K562 (cell line): ENCODE results near the gene SLC35A2. TPM values are rescaled to one million over a fixed set of nuclear protein-coding genes. Genes with fewer than 3 reads are reported as not detected.
"Not testable (repeated sequence)": the region's sequence is repeated elsewhere in the genome, so short reads cannot be mapped to it uniquely, and the experiment has no call there.

Experiments used
- ATAC-seq: fragments of 200-7000 bp; cut with Tn5 transposase; 3 replicates; pipeline ENCODE4 v1.9.1; 2020; ENCODE audit warnings: moderate library complexity
- BruUV-seq: library from RNA; stranded (reverse); fragments of 400-500 nt; replicated peaks from 2 replicates; lab custom pipeline; 2021; lab: Mats Ljungman, UMichigan
- CTCF ChIA-PET: fragments of 300-600 bp; formaldehyde crosslinking; extraction: SDS; loops from one replicate; lab custom pipeline; 2021; ENCODE audit warnings: low intra/inter-chr PET ratio; lab: Yijun Ruan, JAX
- POLR2A ChIA-PET: fragments of 300-600, 350-650 bp; sonication (Branson Sonifier 250); formaldehyde crosslinking; extraction: SDS; loops from one replicate; lab custom pipeline; 2021; ENCODE audit warnings: antibody characterized with exemption, inconsistent platforms; lab: Yijun Ruan, JAX
- DNase-seq, 4 experiments: peaks; one replicate each; pipeline versions ENCODE4 v3.0.0 to v3.0.0-alpha.2; 2011 to 2018; ENCODE audit warnings: low spot score in 3 of 4, mixed read lengths in 3 of 4; ENCODE audit errors: extremely low read depth in 1 of 4
- FAIRE-seq: peaks from 2 replicates; lab custom pipeline; 2011; peaks lifted over from hg19 to GRCh38; lab: Jason Lieb, UNC
- H2AFZ ChIP-seq: 2 replicates; pipeline ENCODE4 v1.6.0; 2011; ENCODE audit warnings: low read depth, low read length, control low read depth, inconsistent platforms
- H3K27ac ChIP-seq: fragments of 200-600 bp; 3 replicates; pipeline ENCODE4 v1.8.0; 2011; ENCODE audit warnings: low read depth, mild to moderate bottlenecking, control low read depth, inconsistent platforms, low read length, moderate library complexity, mixed read lengths; ENCODE audit errors: extremely low read depth
- H3K27me3 ChIP-seq, 2 experiments: fragments of 300-600 bp in 1 of 2; 2 replicates in 1 of 2; 3 replicates in 1 of 2; pipeline versions ENCODE4 v1.6.0 to v1.8.0; 2011; ENCODE audit warnings: inconsistent platforms in 2 of 2, low read length in 2 of 2, mild to moderate bottlenecking in 1 of 2, mixed read lengths in 1 of 2, moderate library complexity in 1 of 2; ENCODE audit not compliant: control insufficient read depth in 2 of 2, insufficient read depth in 2 of 2
- H3K36me3 ChIP-seq: fragments of 300-600 bp; 3 replicates; pipeline ENCODE4 v1.8.0; 2011; ENCODE audit warnings: mild to moderate bottlenecking, low read length, inconsistent platforms; ENCODE audit not compliant: control insufficient read depth, insufficient read depth
- H3K4me1 ChIP-seq, 2 experiments: fragments of 200-600 bp in 1 of 2; replicated peaks in 1 of 2; 2 replicates in 1 of 2; 3 replicates in 1 of 2; pipeline versions ENCODE4 v1.5.1 to v1.8.0; 2011; ENCODE audit warnings: inconsistent platforms in 2 of 2, low read length in 2 of 2, mild to moderate bottlenecking in 1 of 2, mixed read lengths in 1 of 2, moderate library complexity in 1 of 2; ENCODE audit not compliant: control insufficient read depth in 2 of 2, insufficient read depth in 2 of 2
- H3K4me2 ChIP-seq: 2 replicates; pipeline ENCODE4 v1.6.1; 2011; ENCODE audit warnings: low read length, control low read depth, inconsistent platforms, mixed read lengths; ENCODE audit not compliant: insufficient read depth
- H3K4me3 ChIP-seq: fragments of 200-600 bp; sonication (generic), shearing (Covaris generic); 2 replicates; pipeline ENCODE4 v1.5.1; 2016; ENCODE audit warnings: control low read depth, inconsistent platforms
- H3K79me2 ChIP-seq: fragments of 200-600 bp; 3 replicates; pipeline ENCODE4 v1.8.0; 2011; ENCODE audit warnings: low read length, inconsistent platforms; ENCODE audit not compliant: control insufficient read depth, insufficient read depth
- H3K9ac ChIP-seq, 2 experiments: 2 replicates each; pipeline versions ENCODE4 v1.6.0 to v1.6.1; 2011; ENCODE audit warnings: low read depth in 2 of 2, low read length in 2 of 2, control low read depth in 1 of 2, inconsistent platforms in 1 of 2, mild to moderate bottlenecking in 1 of 2, mixed read lengths in 1 of 2; ENCODE audit not compliant: insufficient read depth in 1 of 2
- H3K9me1 ChIP-seq: one replicate; pipeline ENCODE4 v1.6.0; 2011; ENCODE audit warnings: inconsistent platforms, mild to moderate bottlenecking, low read length, moderate library complexity; ENCODE audit not compliant: control insufficient read depth, insufficient read depth
- H3K9me3 ChIP-seq: replicated peaks from 2 replicates; pipeline ENCODE4 v1.5.1; 2011; ENCODE audit warnings: low read depth, low read length, inconsistent platforms; ENCODE audit not compliant: control insufficient read depth, insufficient read depth
- H4K20me1 ChIP-seq: replicated peaks from 2 replicates; pipeline ENCODE4 v1.6.1; 2011; ENCODE audit warnings: low read length, inconsistent platforms, mixed read lengths; ENCODE audit not compliant: control insufficient read depth, insufficient read depth
- MEIS2 ChIP-seq: fragments of 450-650 bp; IDR thresholded peaks from 2 replicates; pipeline ENCODE4 v1.6.1; 2014; ENCODE audit warnings: mild to moderate bottlenecking; ENCODE audit not compliant: partially characterized antibody
- PBX2 ChIP-seq, 2 experiments: IDR thresholded peaks in 1 of 2; conservative IDR thresholded peaks in 1 of 2; 2 replicates each; pipeline ENCODE4 v1.6.1; 2016; ENCODE audit warnings: low read depth in 2 of 2, mild to moderate bottlenecking in 1 of 2, missing compliant biosample characterization in 1 of 2, missing genetic modification characterization in 1 of 2, moderate library complexity in 1 of 2
- PKNOX1 ChIP-seq: fragments of 450-650 bp; IDR thresholded peaks from 2 replicates; pipeline ENCODE4 v1.6.1; 2016
- WGBS: fragments of 100-300 bp; shearing (Covaris generic); methylation state at CpG from one replicate; pipeline ENCODE4 v1.1.6; 2016; ENCODE audit warnings: low coverage, mixed read lengths; ENCODE audit not compliant: insufficient coverage; ENCODE audit errors: missing lambda C conversion rate; 5-methylcytosine and 5-hydroxymethylcytosine counted together
- in situ Hi-C: fragments of 300-500 bp; cut with MboI; formaldehyde crosslinking; loops from 4 replicates; pipeline ENCODE4 v1.15.0; 2018; ENCODE audit warnings: inconsistent platforms, mixed read lengths
- intact Hi-C: fragments of 100-400 bp; cut with micrococcal nuclease; formaldehyde crosslinking; loops from 2 replicates; pipeline ENCODE4 v1.14.2; 2022
- polyA plus RNA-seq, 8 experiments: library from polyadenylated mRNA; depleted of rRNA in 4 of 8; stranded (reverse) in 5 of 8; unstranded in 3 of 8; fragments of >200 nt; fragmentation: Nextera tagmentation in 2 of 8; fragmentation: Illumina TruSeq in 1 of 8; extraction: Ambion mirVana in 2 of 8; extraction: Trizol in 1 of 8; gene quantifications; 2 replicates each; pipeline versions ENCODE4 v1.2.1 to v1.2.3, GENCODE V29; 2011 to 2014; ENCODE audit warnings: inconsistent platforms in 1 of 8, missing spikeins in 1 of 8
- total RNA-seq, 7 experiments: library from RNA; depleted of rRNA in 6 of 7; stranded (reverse); fragments of >200 nt in 6 of 7; fragmentation: Illumina TruSeq in 2 of 7; extraction: Trizol in 2 of 7; gene quantifications; 2 replicates each; pipeline versions ENCODE4 v1.2.1 to v1.2.3, GENCODE V29; 2011 to 2021; ENCODE audit warnings: low replicate concordance in 1 of 7

Gene SLC35A2
- total and polyA plus RNA-seq, 9 of the 15 experiments (the other 6 are each of a cell fraction or from before 2014, with no cell fraction given): 3.3 to 38.9 (median 20.0) TPM

GRCh38 chrX:48876944-48877343 is 34.5 kb downstream of the SLC35A2 start:
- BruUV-seq, H3K9ac ChIP-seq, H3K9me3 ChIP-seq, H3K4me1 ChIP-seq, CTCF ChIA-PET, H3K27me3 ChIP-seq, in situ Hi-C loops, DNase-seq, H3K27ac ChIP-seq, H3K9me1 ChIP-seq, H3K4me2 ChIP-seq, intact Hi-C loops, H3K36me3 ChIP-seq, H4K20me1 ChIP-seq, POLR2A ChIA-PET, H3K4me3 ChIP-seq, H3K79me2 ChIP-seq: not testable (repeated sequence)
- peak; percentile 55 for ATAC-seq
- FAIRE-seq: peak; percentile 81
- WGBS: 14% methylated on average over 4 of the region's 4 CpGs
- peak overlapping the region; percentile 45; the same call in 1 of the 2 replicates for H2AFZ ChIP-seq

GRCh38 chrX:48872017-48872416 is 39.4 kb downstream of the SLC35A2 start:
- DNase-seq; intact Hi-C loops; ATAC-seq; FAIRE-seq; H3K9ac ChIP-seq; H3K9me1 ChIP-seq; H3K4me2 ChIP-seq; in situ Hi-C loops; CTCF ChIA-PET; BruUV-seq; H3K36me3 ChIP-seq; POLR2A ChIA-PET; H2AFZ ChIP-seq; H4K20me1 ChIP-seq; H3K4me3 ChIP-seq; H3K4me1 ChIP-seq; H3K9me3 ChIP-seq; H3K27me3 ChIP-seq; H3K27ac ChIP-seq; H3K79me2 ChIP-seq; TF ChIP-seq PBX2 (CRISPR knock-in tag; IDR thresholded peaks at IDR 0.05; ENCODE audit: low read depth): not testable (repeated sequence)
- peak; percentile 54; the same call in 1 of the 2 replicates for TF ChIP-seq PKNOX1
- peak; percentile 60; the same call in 1 of the 2 replicates for TF ChIP-seq PBX2 (tag; conservative IDR thresholded peaks at IDR 0.05; ENCODE audit: low read depth)
- TF ChIP-seq MEIS2: peak; percentile 79
- WGBS: 0% methylated on average over 1 of the region's 2 CpGs
